ENCODE measurements around the gene ABCA1. TPM values are rescaled to one million over a fixed set of nuclear protein-coding genes. Genes with fewer than 3 reads are reported as not detected.

ABCA1 gene
- total and polyA plus RNA-seq, 2 donors (not counting 1 experiment from before 2014, with no cell fraction given): 11.5 to 60.4 TPM

DNA sequence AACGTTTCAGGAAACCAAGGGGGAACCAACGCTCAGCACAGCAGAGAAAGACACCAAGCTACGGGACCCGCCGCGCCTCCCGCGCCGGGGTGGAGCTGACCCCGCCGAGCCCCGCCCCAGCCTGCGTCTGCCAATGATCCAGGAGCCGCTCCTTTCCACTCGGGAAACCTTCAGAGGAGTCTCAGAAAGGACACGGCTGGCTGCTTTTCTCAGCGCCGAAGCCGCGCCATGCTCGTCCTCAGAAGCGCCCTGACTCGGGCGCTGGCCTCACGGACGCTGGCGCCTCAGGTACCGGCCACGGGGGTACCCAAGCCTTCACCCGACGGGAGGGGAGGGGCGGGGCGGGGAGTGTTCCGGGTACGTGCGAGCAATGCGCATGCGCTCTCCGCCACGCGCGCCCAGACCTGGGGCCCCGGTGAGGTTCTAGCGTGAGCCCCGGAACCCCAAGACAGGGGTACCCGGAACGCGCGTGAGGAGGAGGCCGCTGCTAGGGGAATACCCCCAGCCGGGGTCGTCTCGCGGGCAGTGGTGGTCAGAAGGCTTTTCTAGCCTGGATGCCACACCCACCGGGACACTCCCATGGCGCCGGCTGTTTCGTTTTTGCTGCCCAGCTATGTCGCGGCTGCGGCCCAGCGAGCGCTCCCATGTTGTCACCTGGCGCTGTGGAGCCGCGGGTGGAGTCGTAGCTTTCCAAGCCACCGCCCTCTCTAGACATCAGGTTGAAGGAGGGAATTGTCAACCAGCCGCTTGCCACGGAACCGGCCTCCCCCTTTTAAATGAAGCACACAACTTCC, 180.2 kb downstream of the ABCA1 start, which contains the start of gene NIPSNAP3A:
NIPSNAP3A (plus strand) TSS at position 119 of the 794 bp plus-strand sequence; CDS start at position 229, 110 bp downstream.
- Histone ChIP-seq H3K4me1 (ENCODE audit: control insufficient read depth, extremely low read depth, insufficient read depth, low read length) (peaks cover 3% of the 10 kb centered on the region), H3K36me3 (ENCODE audit: control insufficient read depth, insufficient read depth, low read length) (peaks cover 1% of the 10 kb centered on the region)

DNA sequence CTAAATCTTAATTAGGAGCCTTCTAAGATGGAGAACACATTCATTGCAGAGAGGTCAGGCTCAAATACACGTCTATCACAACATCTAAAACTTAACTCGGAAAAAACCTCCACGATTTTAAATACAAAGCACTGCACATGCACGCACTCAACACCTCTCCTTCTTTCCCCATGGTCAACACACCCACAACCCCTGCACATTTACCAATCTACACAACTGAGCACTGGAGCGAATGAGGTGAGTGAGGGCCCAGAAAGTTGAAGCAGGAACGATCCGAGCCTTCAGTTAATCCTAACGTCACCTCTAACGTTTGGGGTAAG, 180.8 kb downstream of the ABCA1 start:
- peak overlapping the region; percentile 100 for H2AFZ ChIP-seq (ENCODE audit: low read length)
- H3K4me1 ChIP-seq (ENCODE audit: control insufficient read depth, extremely low read depth, insufficient read depth, low read length): peaks cover 3% of the 10 kb centered on the region
- DNase-seq (ENCODE audit: low read depth in 2 of 2): no peak
- no peaks in the 10 kb centered on the region for H3K9me3 ChIP-seq (ENCODE audit: control insufficient read depth, insufficient read depth, low read depth, low read length)
- H3K4me2 ChIP-seq (ENCODE audit: extremely low read depth, insufficient read depth, low read length): peak overlapping the region; percentile 95
- H3K9ac ChIP-seq (ENCODE audit: insufficient read depth, low read length): peak overlapping the region; percentile 90
- peak overlapping the region; percentile 90 for H3K27ac ChIP-seq (ENCODE audit: insufficient read depth, low read length)
- TF ChIP-seq, protein P1, sequence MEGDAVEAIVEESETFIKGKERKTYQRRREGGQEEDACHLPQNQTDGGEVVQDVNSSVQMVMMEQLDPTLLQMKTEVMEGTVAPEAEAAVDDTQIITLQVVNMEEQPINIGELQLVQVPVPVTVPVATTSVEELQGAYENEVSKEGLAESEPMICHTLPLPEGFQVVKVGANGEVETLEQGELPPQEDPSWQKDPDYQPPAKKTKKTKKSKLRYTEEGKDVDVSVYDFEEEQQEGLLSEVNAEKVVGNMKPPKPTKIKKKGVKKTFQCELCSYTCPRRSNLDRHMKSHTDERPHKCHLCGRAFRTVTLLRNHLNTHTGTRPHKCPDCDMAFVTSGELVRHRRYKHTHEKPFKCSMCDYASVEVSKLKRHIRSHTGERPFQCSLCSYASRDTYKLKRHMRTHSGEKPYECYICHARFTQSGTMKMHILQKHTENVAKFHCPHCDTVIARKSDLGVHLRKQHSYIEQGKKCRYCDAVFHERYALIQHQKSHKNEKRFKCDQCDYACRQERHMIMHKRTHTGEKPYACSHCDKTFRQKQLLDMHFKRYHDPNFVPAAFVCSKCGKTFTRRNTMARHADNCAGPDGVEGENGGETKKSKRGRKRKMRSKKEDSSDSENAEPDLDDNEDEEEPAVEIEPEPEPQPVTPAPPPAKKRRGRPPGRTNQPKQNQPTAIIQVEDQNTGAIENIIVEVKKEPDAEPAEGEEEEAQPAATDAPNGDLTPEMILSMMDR (conservative IDR thresholded peaks at IDR 0.05 in 1 of 2, IDR thresholded peaks at IDR 0.05 in 1 of 2; ENCODE audit: low read depth in 1 of 2, low read length in 2 of 2): no peak
- TF ChIP-seq EZH2 (IDR thresholded peaks at IDR 0.05; ENCODE audit: low read length, missing control alignments): no peak
- H3K79me2 ChIP-seq (ENCODE audit: control insufficient read depth, insufficient read depth, low read length): peaks cover 6% of the 10 kb centered on the region
- no peaks in the 10 kb centered on the region for H4K20me1 ChIP-seq (ENCODE audit: control insufficient read depth, extremely low read depth, insufficient read depth, low read length)
- no peaks in the 10 kb centered on the region for H3K36me3 ChIP-seq (ENCODE audit: control insufficient read depth, insufficient read depth, low read length)
- peak overlapping the region; percentile 64 to 82 (median 78) for H3K4me3 ChIP-seq (replicated peaks in 1 of 4; ENCODE audit: control extremely low read depth in 1 of 4, insufficient read depth in 1 of 4, low read depth in 3 of 4, low read length in 4 of 4)
- no peaks in the 10 kb centered on the region for H3K27me3 ChIP-seq (ENCODE audit: control insufficient read depth, insufficient read depth, low read length)

More for the DNA sequence above, 180.2 kb downstream of the ABCA1 start, which contains the start of gene NIPSNAP3A:
- Histone ChIP-seq H3K9ac (ENCODE audit: insufficient read depth, low read length) (peak within 1 kb of the TSS; percentile 90), H3K9me3 (ENCODE audit: control insufficient read depth, insufficient read depth, low read depth, low read length) (no peaks in the 10 kb centered on the region), H3K4me3 (replicated peaks in 1 of 4; ENCODE audit: control extremely low read depth in 1 of 4, insufficient read depth in 1 of 4, low read depth in 3 of 4, low read length in 4 of 4) (peak within 1 kb of the TSS; percentile 64 to 82 (median 78)), H3K79me2 (ENCODE audit: control insufficient read depth, insufficient read depth, low read length) (peaks cover 6% of the 10 kb centered on the region), H3K4me2 (ENCODE audit: extremely low read depth, insufficient read depth, low read length) (peak within 1 kb of the TSS; percentile 95), H2AFZ (ENCODE audit: low read length) (peak within 1 kb of the TSS; percentile 100), H4K20me1 (ENCODE audit: control insufficient read depth, extremely low read depth, insufficient read depth, low read length) (no peaks in the 10 kb centered on the region), H3K27me3 (ENCODE audit: control insufficient read depth, insufficient read depth, low read length) (no peaks in the 10 kb centered on the region), H3K27ac (ENCODE audit: insufficient read depth, low read length) (peak within 1 kb of the TSS; percentile 90)
- peak; percentile 64 to 69 for DNase-seq (ENCODE audit: low read depth in 2 of 2)
- TF ChIP-seq EZH2 (IDR thresholded peaks at IDR 0.05; ENCODE audit: low read length, missing control alignments): no peak
- TF ChIP-seq, protein P1 (conservative IDR thresholded peaks at IDR 0.05 in 1 of 2, IDR thresholded peaks at IDR 0.05 in 1 of 2; ENCODE audit: low read depth in 1 of 2, low read length in 2 of 2): no peak

DNA sequence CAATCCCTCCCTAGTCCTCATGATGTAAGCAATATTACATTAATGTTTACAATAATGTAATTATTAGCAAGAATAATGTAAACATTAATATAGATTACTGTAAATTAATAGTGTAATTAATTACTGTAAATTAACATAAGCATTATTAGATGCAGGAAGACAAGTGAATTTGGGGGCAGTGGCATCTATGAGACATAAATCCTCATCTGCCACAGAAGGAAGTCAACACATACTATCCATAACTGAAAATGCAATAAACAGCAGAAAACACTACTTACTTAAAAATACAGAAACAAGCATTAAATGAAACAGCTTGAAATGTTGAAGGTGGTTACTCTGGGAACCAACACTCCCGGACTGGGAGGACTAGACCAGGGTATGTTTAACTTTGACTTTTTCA, 181.2 kb downstream of the ABCA1 start:
- peak overlapping the region; percentile 100 for H2AFZ ChIP-seq (ENCODE audit: low read length)
- DNase-seq (ENCODE audit: low read depth in 2 of 2): no peak
- H3K9ac ChIP-seq (ENCODE audit: insufficient read depth, low read length): no peak overlapping the region
- no peaks in the 10 kb centered on the region for H3K36me3 ChIP-seq (ENCODE audit: control insufficient read depth, insufficient read depth, low read length)
- no peaks in the 10 kb centered on the region for H3K27me3 ChIP-seq (ENCODE audit: control insufficient read depth, insufficient read depth, low read length)
- peaks cover 3% of the 10 kb centered on the region for H3K4me1 ChIP-seq (ENCODE audit: control insufficient read depth, extremely low read depth, insufficient read depth, low read length)
- no peaks in the 10 kb centered on the region for H3K9me3 ChIP-seq (ENCODE audit: control insufficient read depth, insufficient read depth, low read depth, low read length)
- no peak overlapping the region for H3K27ac ChIP-seq (ENCODE audit: insufficient read depth, low read length)
- no peak for TF ChIP-seq EZH2 (IDR thresholded peaks at IDR 0.05; ENCODE audit: low read length, missing control alignments)
- TF ChIP-seq, protein P1 (conservative IDR thresholded peaks at IDR 0.05 in 1 of 2, IDR thresholded peaks at IDR 0.05 in 1 of 2; ENCODE audit: low read depth in 1 of 2, low read length in 2 of 2): no peak
- H4K20me1 ChIP-seq (ENCODE audit: control insufficient read depth, extremely low read depth, insufficient read depth, low read length): no peaks in the 10 kb centered on the region
- peak overlapping the region; percentile 64 to 82 (median 78) for H3K4me3 ChIP-seq (replicated peaks in 1 of 4; ENCODE audit: control extremely low read depth in 1 of 4, insufficient read depth in 1 of 4, low read depth in 3 of 4, low read length in 4 of 4)
- peaks cover 6% of the 10 kb centered on the region for H3K79me2 ChIP-seq (ENCODE audit: control insufficient read depth, insufficient read depth, low read length)
- H3K4me2 ChIP-seq (ENCODE audit: extremely low read depth, insufficient read depth, low read length): peak overlapping the region; percentile 95

All from fibroblast of lung (primary cell).